NCI-H146 (cell line): ENCODE measurements around the gene PXYLP1.
A peak's percentile ranks its signal among the peaks of the same experiment; 100 is the strongest.
"Not testable (repeated sequence)": the region's sequence is repeated elsewhere in the genome, so short reads cannot be mapped to it uniquely, and the experiment has no call there.

Experiments
- DNase-seq: peaks from one replicate; lab custom pipeline; 2025; lab: John Stamatoyannopoulos, UW

The PXYLP1 gene

GRCh38 chr3:141231101-141231951, at the start of gene PXYLP1:
TSS of gene PXYLP1 (plus strand) at chr3:141231825. CDS start at chr3:141260176, 28,351 bp downstream.
- peak; percentile 97 for DNase-seq

GRCh38 chr3:141183606-141184005, 48.0 kb upstream of the PXYLP1 start:
- no peak for DNase-seq

GRCh38 chr3:141184430-141184829, 47.2 kb upstream of the PXYLP1 start:
- no peak for DNase-seq

- no peak for DNase-seq
These were observed 40.4 kb upstream of the PXYLP1 start for GRCh38 chr3:141191097-141191749.

GRCh38 chr3:141192345-141192744, 39.3 kb upstream of the PXYLP1 start:
- DNase-seq, result peak; percentile 98

- DNase-seq, result no peak
These were observed 38.4 kb upstream of the PXYLP1 start for GRCh38 chr3:141193066-141193830.

- peak; percentile 42 for DNase-seq
These were observed 30.5 kb upstream of the PXYLP1 start for GRCh38 chr3:141201122-141201521.

GRCh38 chr3:141202682-141203081, 28.9 kb upstream of the PXYLP1 start:
- no peak for DNase-seq

- no peak for DNase-seq
These were observed 27.8 kb upstream of the PXYLP1 start for GRCh38 chr3:141203866-141204265.

- no peak for DNase-seq
These were observed 27.3 kb upstream of the PXYLP1 start for GRCh38 chr3:141204343-141204742.

- DNase-seq, result not testable (repeated sequence)
These were observed 20.3 kb upstream of the PXYLP1 start for GRCh38 chr3:141211306-141211705.

GRCh38 chr3:141212101-141212500, 19.5 kb upstream of the PXYLP1 start:
- DNase-seq, result no peak

- no peak for DNase-seq
These were observed 19.1 kb upstream of the PXYLP1 start for GRCh38 chr3:141212555-141212954.

GRCh38 chr3:141216975-141217374, 14.7 kb upstream of the PXYLP1 start:
- no peak for DNase-seq

- DNase-seq, result no peak
These were observed 14.2 kb upstream of the PXYLP1 start for GRCh38 chr3:141217389-141217788.

- no peak for DNase-seq
These were observed 13.3 kb upstream of the PXYLP1 start for GRCh38 chr3:141218162-141218835.

GRCh38 chr3:141218926-141219325, 12.7 kb upstream of the PXYLP1 start:
- no peak for DNase-seq

- no peak for DNase-seq
These were observed 7.9 kb upstream of the PXYLP1 start for GRCh38 chr3:141223673-141224166.

GRCh38 chr3:141225939-141226338, 5.7 kb upstream of the PXYLP1 start:
- no peak for DNase-seq

GRCh38 chr3:141227216-141227615, 4.4 kb upstream of the PXYLP1 start:
- DNase-seq, result no peak

- DNase-seq, result peak; percentile 73
These were observed 3.9 kb upstream of the PXYLP1 start for GRCh38 chr3:141227752-141228151.

- peak; percentile 98 for DNase-seq
These were observed 3.2 kb upstream of the PXYLP1 start for GRCh38 chr3:141228395-141228794.
